Left renal pelvis (tissue), 4 donors: ENCODE data around the gene SIPA1. TPM values are rescaled to one million over a fixed set of nuclear protein-coding genes. Genes with fewer than 3 reads are reported as not detected.

ENCODE experiments used
- DNase-seq, 4 donors: peaks; one replicate each; pipeline ENCODE4 v3.0.0-alpha.2; 2013; ENCODE audit warnings: low read depth in 4 of 4, low spot score in 3 of 4
- polyA plus RNA-seq, 4 donors: library from polyadenylated mRNA; unstranded; fragments of 120-200 nt; gene quantifications; one replicate each; pipeline ENCODE4 v1.2.1, GENCODE V29; 2013; ENCODE audit not compliant: insufficient read length in 4 of 4

Gene SIPA1
- polyA plus RNA-seq, 4 donors, result 20.5 to 46.5 (median 34.1) TPM

DNA sequence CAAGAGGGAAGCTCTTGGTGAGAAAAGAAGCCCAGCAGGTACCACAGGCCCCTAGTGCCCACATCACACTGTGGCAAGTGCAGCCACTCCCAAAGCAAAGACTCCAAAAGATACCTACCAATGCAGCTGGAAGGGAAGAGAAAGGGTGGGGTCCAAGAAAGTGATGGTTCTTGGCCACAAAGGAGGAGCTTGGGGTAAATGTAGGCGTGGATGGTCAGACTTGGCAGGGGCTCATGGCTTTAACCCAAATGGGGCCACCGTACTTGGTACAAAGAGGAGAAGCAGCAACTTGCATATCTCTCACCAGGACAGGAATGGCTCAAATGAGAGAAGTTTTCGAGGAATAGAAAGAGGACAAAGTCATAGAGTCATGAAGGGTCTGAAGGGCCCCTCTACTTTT lies 28.7 kb upstream of the SIPA1 start:
- no peak for DNase-seq

GRCh38 chr11:65609665-65610064 lies 28.2 kb upstream of the SIPA1 start:
- no peak for DNase-seq

- no peak for DNase-seq
Observed at GRCh38 chr11:65610404-65610803, 27.5 kb upstream of the SIPA1 start.

DNA sequence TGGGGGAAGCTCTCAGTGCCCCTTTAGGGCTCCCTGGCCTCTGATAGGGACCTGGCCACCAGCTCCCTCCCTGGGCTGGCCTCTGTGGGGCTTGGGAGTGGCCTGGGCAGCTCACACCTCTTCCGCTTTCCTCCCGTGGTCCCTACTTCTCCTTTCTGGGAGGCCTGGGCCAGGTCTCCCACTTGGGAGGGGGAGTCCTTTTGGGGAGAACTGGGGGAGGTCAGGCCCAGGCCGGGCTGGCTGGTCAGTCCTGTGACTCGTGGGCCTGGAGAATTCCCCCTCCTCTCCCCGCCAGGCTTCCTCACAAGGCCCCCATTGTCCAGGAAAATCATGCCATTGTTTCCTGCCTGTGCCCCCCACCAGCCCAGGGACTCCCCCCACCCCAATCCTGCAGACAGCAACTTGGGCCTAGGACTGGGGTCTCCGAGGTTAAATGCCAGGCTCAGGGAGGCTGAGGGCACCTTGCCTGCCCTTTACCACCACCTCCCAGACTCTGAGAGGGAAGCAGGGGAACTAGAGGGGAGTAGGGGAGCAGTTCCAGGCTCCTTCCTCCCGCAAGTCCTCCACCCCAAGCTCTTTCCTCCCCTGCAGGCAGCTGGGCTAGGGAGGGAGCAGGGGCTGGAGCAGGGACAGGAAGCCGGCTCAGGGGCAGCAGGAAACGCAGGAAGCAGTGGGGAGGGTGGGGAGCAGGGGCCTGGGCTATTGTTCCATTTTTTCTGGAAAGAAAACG lies 26.7 kb upstream of the SIPA1 start:
- no peak for DNase-seq

GRCh38 chr11:65611758-65612603 lies 25.9 kb upstream of the SIPA1 start:
- no peak for DNase-seq

GRCh38 chr11:65612691-65613090 lies 25.2 kb upstream of the SIPA1 start:
- no peak for DNase-seq

- no peak for DNase-seq
Observed at GRCh38 chr11:65613091-65613928, 24.6 kb upstream of the SIPA1 start.

DNA sequence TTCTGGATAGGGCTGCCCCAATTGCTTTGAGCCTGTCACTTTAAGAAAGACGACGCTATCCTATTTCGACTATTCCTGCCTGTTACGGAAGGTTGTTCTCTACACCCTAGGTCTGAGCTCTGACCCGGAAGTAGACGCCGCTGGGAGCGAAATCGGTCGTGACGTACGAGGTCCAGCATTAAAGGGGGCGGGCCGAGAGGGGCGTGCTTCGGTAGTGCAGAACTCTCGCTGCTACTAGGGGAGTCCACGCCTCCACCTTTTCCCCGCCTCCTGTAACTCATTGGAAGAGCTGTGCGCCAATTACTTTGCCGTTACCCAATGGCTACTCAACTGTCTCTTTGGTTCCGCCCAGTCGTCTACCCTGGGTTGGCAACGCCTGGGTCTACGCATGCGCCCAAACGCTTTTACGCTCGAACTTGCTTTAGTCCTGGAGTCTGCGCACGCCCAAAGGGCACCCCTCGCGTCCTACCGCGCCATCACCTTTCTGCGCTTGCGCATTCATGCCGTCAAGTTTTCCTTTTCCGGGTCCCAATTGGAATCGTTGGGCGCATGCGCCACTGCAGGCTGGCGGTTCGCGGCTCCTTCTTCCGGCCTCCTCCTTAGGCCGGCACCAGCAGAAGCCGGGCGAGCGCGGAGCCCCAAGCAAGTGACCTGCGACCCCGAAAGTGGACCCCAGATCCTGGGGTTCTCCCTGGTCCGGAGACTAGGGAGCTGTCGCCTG lies 22.5 kb upstream of the SIPA1 start, which contains the start of gene PCNX3:
Gene PCNX3, plus strand, starts transcription at position 548 of the 721 bp plus-strand sequence. CDS start 536 bp downstream, outside the sequence.
- DNase-seq, result peak; percentile 100

- no peak for DNase-seq
Observed at GRCh38 chr11:65615950-65616574, 21.8 kb upstream of the SIPA1 start.

- no peak for DNase-seq
Observed at GRCh38 chr11:65616575-65617001, 21.3 kb upstream of the SIPA1 start.

DNA sequence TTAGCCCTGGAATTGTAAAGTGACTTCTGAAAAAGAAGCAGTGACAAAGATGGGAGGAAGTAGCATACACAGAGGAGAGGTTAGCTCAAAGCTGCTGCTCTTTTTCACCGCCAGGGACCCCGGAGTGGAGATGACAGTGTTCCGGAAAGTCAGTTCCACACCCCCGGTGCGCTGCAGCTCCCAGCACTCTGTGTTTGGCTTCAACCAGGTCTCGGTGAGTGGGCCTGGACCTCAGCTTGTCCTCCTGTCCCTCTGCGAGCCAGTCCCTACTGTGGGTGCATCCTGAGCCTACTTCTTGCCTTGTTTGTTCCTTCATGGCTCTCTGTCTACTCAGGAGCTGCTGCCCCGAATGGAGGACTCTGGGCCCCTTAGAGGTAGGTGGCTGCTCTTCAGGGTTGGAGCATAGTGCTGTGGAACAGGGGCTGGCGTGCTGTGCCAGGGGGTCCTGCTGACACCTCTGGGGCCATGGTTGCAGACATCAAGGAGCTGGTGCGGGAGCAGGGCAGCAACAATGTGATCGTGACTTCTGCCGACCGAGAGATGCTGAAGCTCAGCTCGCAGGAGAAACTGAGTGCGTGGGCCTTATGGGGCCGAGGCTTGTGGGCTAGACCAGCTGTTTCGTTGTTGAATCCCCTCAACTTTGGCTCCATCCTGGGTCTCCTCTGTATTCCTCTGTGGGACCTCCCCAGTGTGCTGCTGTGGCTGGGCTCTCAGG lies 20.6 kb upstream of the SIPA1 start:
- DNase-seq, result no peak

DNA sequence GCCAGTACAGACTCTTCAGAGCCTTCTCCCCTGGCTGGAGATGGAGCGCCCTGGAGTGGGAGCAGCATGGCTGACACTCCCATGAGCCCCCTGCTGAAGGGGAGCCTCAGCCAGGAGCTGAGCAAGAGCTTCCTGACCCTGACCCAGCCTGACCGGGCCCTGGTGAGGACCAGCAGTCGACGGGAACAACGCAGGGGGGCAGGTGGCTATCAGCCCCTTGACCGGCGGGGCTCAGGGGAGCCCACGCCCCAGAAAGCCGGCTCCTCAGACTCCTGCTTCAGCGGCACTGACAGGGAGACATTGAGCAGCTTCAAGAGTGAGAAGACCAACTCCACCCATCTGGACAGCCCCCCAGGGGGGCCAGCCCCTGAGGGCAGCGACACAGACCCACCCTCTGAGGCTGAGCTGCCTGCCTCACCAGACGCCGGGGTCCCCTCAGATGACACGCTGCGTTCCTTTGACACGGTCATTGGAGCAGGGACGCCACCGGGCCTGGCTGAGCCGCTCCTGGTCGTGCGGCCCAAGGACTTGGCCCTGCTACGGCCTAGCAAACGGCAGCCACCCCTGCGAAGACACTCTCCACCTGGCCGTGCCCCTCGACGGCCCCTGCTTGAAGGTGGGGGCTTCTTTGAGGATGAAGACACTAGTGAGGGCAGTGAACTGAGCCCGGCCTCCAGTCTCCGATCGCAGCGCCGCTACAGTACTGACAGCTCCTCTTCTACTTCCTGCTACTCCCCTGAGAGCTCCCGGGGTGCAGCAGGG lies 19.7 kb upstream of the SIPA1 start:
- DNase-seq, result no peak

GRCh38 chr11:65618763-65619162 lies 19.1 kb upstream of the SIPA1 start:
- no peak for DNase-seq

DNA sequence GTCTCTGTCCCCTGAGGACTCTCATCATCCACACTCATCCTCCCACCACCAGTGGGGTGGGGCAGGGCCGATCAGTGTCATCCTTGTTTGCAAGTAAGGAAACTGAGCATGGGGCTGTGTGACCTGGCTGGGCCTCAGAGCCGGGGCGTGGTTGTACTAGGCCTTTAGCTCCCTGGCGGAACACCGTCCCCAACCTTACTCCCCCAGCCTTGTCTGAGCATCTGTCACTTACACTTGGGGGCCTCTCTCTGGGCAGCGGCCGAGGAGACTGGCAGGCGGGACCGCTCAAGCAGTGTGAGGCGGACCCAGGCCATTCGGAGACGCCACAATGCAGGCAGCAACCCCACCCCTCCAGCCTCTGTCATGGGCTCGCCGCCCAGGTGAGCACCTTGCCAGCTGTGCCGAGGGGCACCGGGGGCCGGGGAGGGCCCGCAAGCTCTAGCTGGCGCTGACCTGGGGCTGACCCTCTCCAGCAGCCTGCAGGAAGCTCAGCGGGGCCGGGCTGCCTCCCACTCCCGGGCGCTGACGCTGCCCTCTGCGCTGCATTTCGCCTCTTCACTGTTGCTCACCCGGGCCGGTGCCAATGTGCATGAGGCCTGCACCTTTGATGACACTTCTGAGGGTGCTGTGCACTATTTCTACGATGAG lies 18.5 kb upstream of the SIPA1 start:
- no peak for DNase-seq

DNA sequence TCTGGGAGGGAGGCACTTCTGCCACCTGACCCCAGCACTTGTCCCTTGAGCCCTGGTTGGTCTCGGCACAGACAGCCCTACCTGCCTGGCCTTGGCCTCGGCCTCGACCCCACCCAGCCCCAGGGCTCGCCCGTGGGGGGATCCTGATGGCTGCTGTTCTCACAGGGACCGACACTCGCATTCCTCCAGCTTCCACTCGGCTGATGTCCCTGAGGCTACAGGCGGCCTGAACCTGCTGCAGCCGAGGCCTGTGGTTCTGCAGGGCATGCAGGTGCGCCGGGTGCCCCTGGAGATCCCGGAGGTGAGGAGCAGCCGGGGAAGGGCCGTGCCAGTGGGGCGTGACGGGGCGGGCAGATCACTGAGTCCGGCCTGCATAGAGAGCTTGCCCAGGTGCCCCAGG lies 17.2 kb upstream of the SIPA1 start:
- no peak for DNase-seq

DNA sequence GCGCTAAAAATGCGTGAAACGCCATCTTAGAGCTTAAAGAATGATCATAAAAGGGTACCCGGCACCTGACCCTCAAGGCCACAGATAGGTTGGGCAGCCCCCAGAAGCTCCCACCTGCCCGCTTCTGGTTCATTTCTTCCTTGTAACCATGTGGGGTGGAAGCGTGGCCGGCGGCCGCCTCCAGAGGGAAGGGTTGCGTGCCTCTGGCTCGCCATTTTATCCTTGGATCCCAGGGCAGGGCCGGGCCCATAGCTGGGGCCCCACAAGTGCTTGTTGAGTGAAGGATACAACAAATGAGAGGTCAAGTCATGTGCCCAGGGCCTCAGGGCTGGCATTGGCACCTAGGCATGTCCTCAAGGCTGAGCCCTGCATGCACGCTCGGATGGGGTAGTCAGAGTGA lies 16.4 kb upstream of the SIPA1 start:
- DNase-seq, result no peak

- DNase-seq, result no peak
Observed at GRCh38 chr11:65622011-65622410, 15.9 kb upstream of the SIPA1 start.

- DNase-seq, result no peak
Observed at GRCh38 chr11:65623177-65623576, 14.7 kb upstream of the SIPA1 start.
